HCT116 (cell line): ENCODE measurements around the gene UBE2S. TPM values are rescaled to one million over a fixed set of nuclear protein-coding genes. Genes with fewer than 3 reads are reported as not detected.
A peak's percentile ranks its signal among the peaks of the same experiment; 100 is the strongest.

Experiments
- ATAC-seq: fragments of 200-7000 bp; cut with Tn5 transposase; 2 replicates; pipeline ENCODE4 v1.9.1; 2020; ENCODE audit warnings: mild to moderate bottlenecking, moderate library complexity
- BruUV-seq: library from RNA; stranded (reverse); fragments of 400-500 nt; replicated peaks from 2 replicates; lab custom pipeline; 2021; lab: Mats Ljungman, UMichigan
- CTCF ChIA-PET: fragments of 300-600 bp; sonication (Branson Sonifier 250); formaldehyde crosslinking; loops from one replicate; lab custom pipeline; 2021; ENCODE audit warnings: antibody characterized with exemption; lab: Charles Lee
- POLR2A ChIA-PET: fragments of 300-600, 350-600 bp; sonication (Branson Sonifier 250); formaldehyde crosslinking; loops from one replicate; lab custom pipeline; 2021; ENCODE audit warnings: antibody characterized with exemption; lab: Charles Lee
- RAD21 ChIA-PET, 2 experiments: fragments of 300-600 bp; sonication (Branson Sonifier 250); formaldehyde crosslinking; loops; one replicate each; lab custom pipeline; 2023; ENCODE audit warnings: low total read pairs in 2 of 2; ENCODE audit not compliant: uncharacterized antibody in 2 of 2, unreplicated experiment in 2 of 2, low non-redundant PET in 1 of 2; lab: Charles Lee
- DNase-seq: peaks from one replicate; pipeline ENCODE4 v3.0.0-alpha.2; 2010; ENCODE audit warnings: low read depth, low spot score
- H2AFZ ChIP-seq: fragments of 200-600 bp; shearing (Covaris generic), sonication (generic); 2 replicates; pipeline ENCODE4 v1.6.1; 2017; ENCODE audit warnings: low read depth, mixed run types, mixed read lengths, antibody characterized with exemption, low read length; ENCODE audit not compliant: poor library complexity, severe bottlenecking
- H3K27ac ChIP-seq: 2 replicates; pipeline ENCODE4 v1.5.1; 2012; ENCODE audit warnings: low read depth, low read length
- H3K27me3 ChIP-seq: fragments of 200-600 bp; sonication (generic); 2 replicates; pipeline ENCODE4 v1.6.1; 2016; ENCODE audit warnings: mixed run types, low read length, mixed read lengths; ENCODE audit not compliant: insufficient read depth
- H3K36me3 ChIP-seq, 2 experiments: fragments of 200-500 bp in 1 of 2; fragments of 200-600 bp in 1 of 2; sonication (Bioruptor generic) in 1 of 2; sonication (generic) in 1 of 2; 2 replicates each; pipeline versions ENCODE4 v1.5.1 to v1.6.1; 2014 to 2016; ENCODE audit warnings: low read length in 2 of 2, inconsistent platforms in 1 of 2, mixed read lengths in 1 of 2, mixed run types in 1 of 2; ENCODE audit not compliant: insufficient read depth in 2 of 2, control insufficient read depth in 1 of 2
- H3K4me1 ChIP-seq, 2 experiments: fragments of 200-600 bp in 1 of 2; sonication (generic) in 1 of 2; 2 replicates each; pipeline versions ENCODE4 v1.5.1 to v1.6.1; 2012 to 2017; ENCODE audit warnings: low read length in 2 of 2, inconsistent platforms in 1 of 2, mild to moderate bottlenecking in 1 of 2, mixed read lengths in 1 of 2, mixed run types in 1 of 2, moderate library complexity in 1 of 2; ENCODE audit not compliant: insufficient read depth in 2 of 2, control insufficient read depth in 1 of 2
- H3K4me2 ChIP-seq: fragments of 200-600 bp; sonication (generic); 2 replicates; pipeline ENCODE4 v1.6.1; 2017; ENCODE audit warnings: mixed run types, low read length, mixed read lengths
- H3K4me3 ChIP-seq, 2 experiments: fragments of 200-600 bp in 1 of 2; sonication (generic) in 1 of 2; replicated peaks in 1 of 2; 2 replicates each; pipeline ENCODE4 v1.5.1; 2011 to 2016; ENCODE audit warnings: low read length in 2 of 2, control low read depth in 1 of 2, low read depth in 1 of 2, mild to moderate bottlenecking in 1 of 2, mixed read lengths in 1 of 2, mixed run types in 1 of 2
- H3K79me2 ChIP-seq: fragments of 200-600 bp; sonication (generic); 2 replicates; pipeline ENCODE4 v1.6.1; 2017; ENCODE audit warnings: mild to moderate bottlenecking, mixed run types, low read length, moderate library complexity, mixed read lengths; ENCODE audit not compliant: insufficient read depth
- H3K9ac ChIP-seq: fragments of 200-600 bp; sonication (generic); 2 replicates; pipeline ENCODE4 v1.6.1; 2016; ENCODE audit warnings: low read length, mixed read lengths
- H3K9me2 ChIP-seq: fragments of 200-600 bp; sonication (generic), shearing (Covaris generic); 2 replicates; pipeline ENCODE4 v1.6.1; 2017; ENCODE audit warnings: mixed run types, mild to moderate bottlenecking, moderate library complexity; ENCODE audit not compliant: insufficient read depth
- H3K9me3 ChIP-seq, 2 experiments: fragments of 200-500 bp in 1 of 2; fragments of 200-600 bp in 1 of 2; sonication (Bioruptor generic) in 1 of 2; sonication (generic) in 1 of 2; 2 replicates each; pipeline ENCODE4 v1.6.1; 2014 to 2017; ENCODE audit warnings: low read length in 2 of 2, mixed read lengths in 2 of 2, inconsistent platforms in 1 of 2, low read depth in 1 of 2, mild to moderate bottlenecking in 1 of 2, mixed run types in 1 of 2, moderate library complexity in 1 of 2; ENCODE audit not compliant: control insufficient read depth in 1 of 2, insufficient read depth in 1 of 2
- H4K20me1 ChIP-seq: fragments of 200-600 bp; sonication (generic), shearing (Covaris generic); 2 replicates; pipeline ENCODE4 v1.6.1; 2017; ENCODE audit warnings: mixed run types, mild to moderate bottlenecking, moderate library complexity; ENCODE audit not compliant: insufficient read depth
- CEBPB ChIP-seq: IDR thresholded peaks from 2 replicates; pipeline ENCODE4 v1.6.1; 2012; ENCODE audit warnings: low read depth
- ELF1 ChIP-seq: IDR thresholded peaks from 2 replicates; pipeline ENCODE4 v1.6.1; 2012; ENCODE audit warnings: low read depth, borderline replicate concordance
- JUND ChIP-seq: IDR thresholded peaks from 2 replicates; pipeline ENCODE4 v1.6.1; 2012
- MAX ChIP-seq: IDR thresholded peaks from 2 replicates; pipeline ENCODE4 v1.6.1; 2012
- POLR2AphosphoS5 ChIP-seq: IDR thresholded peaks from 2 replicates; pipeline ENCODE4 v1.6.1; 2011; ENCODE audit warnings: mild to moderate bottlenecking, low read depth, low read length, moderate library complexity
- REST ChIP-seq: IDR thresholded peaks from 2 replicates; pipeline ENCODE4 v1.6.1; 2012; ENCODE audit warnings: low read depth
- SP1 ChIP-seq: IDR thresholded peaks from 2 replicates; pipeline ENCODE4 v1.6.1; 2012; ENCODE audit warnings: low read depth
- SRF ChIP-seq: IDR thresholded peaks from 2 replicates; pipeline ENCODE4 v1.6.1; 2012; ENCODE audit warnings: low read depth
- TCF7L2 ChIP-seq: IDR thresholded peaks from 2 replicates; pipeline ENCODE4 v1.7.0; 2011; ENCODE audit warnings: borderline replicate concordance, inconsistent platforms; ENCODE audit not compliant: insufficient read depth, insufficient read length; ENCODE audit errors: extremely low read depth
- ZFX ChIP-seq: fragments of 450-650 bp; IDR thresholded peaks from 2 replicates; pipeline ENCODE4 v1.6.1; 2017
- ZNF274 ChIP-seq: fragments of 200-500 bp; sonication (Bioruptor generic); IDR thresholded peaks from 2 replicates; pipeline ENCODE4 v1.6.1; 2014; ENCODE audit warnings: mild to moderate bottlenecking, low read depth, low read length, inconsistent platforms
- intact Hi-C: fragments of 100-400 bp; cut with micrococcal nuclease; formaldehyde crosslinking; loops from 2 replicates; pipeline ENCODE4 v1.10.0; 2022
- total RNA-seq: library from RNA; stranded (reverse); gene quantifications from one replicate; pipeline ENCODE4 v1.2.1, GENCODE V29; 2021; ENCODE audit not compliant: unreplicated experiment
- TF ChIP-seq, protein P1 (sequence below), 3 experiments: fragments of 200-600 bp in 1 of 3; sonication (generic) in 1 of 3; IDR thresholded peaks in 2 of 3; conservative IDR thresholded peaks in 1 of 3; 2 replicates each; pipeline ENCODE4 v1.5.1; 2012 to 2017; ENCODE audit warnings: low read depth in 2 of 3, low read length in 2 of 3, antibody characterized with exemption in 1 of 3, borderline replicate concordance in 1 of 3, control low read depth in 1 of 3, mild to moderate bottlenecking in 1 of 3, mixed read lengths in 1 of 3, mixed run types in 1 of 3, moderate library complexity in 1 of 3; ENCODE audit not compliant: insufficient read depth in 1 of 3
- TF ChIP-seq, protein P2 (sequence below): IDR thresholded peaks from 2 replicates; pipeline ENCODE4 v1.6.1; 2012

Gene UBE2S
- total RNA-seq, 1 experiment from 2014 or later = 515 TPM

GRCh38 chr19:55406091-55406825, 1.3 kb downstream of the UBE2S start:
- ChIA-PET RAD21 (no interaction called here), POLR2A (interaction anchor here (1.1 to 1.9 kb wide), 5 partner anchors 9 to 198 kb away, joined by 3 to 13 read pairs (median 5); partner anchors contain the start of genes HSPBP1, KMT5C and TMEM238), CTCF (no interaction called here)
- Histone ChIP-seq H3K27me3 (no peaks in the 10 kb centered on the region), H3K27ac (peak overlapping the region; percentile 95), H3K79me2 (peaks cover 54% of the 10 kb centered on the region), H3K4me2 (peak overlapping the region; percentile 83), H2AFZ (no peak overlapping the region), H3K4me1 (peaks cover 12 to 27% of the 10 kb centered on the region in 2 experiments), H3K9ac (peak overlapping the region; percentile 99), H3K9me3 (no peaks in the 10 kb centered on the region), H3K36me3 (peaks cover 37 to 48% of the 10 kb centered on the region in 2 experiments), H4K20me1 (peaks cover 17% of the 10 kb centered on the region; the same call in 1 of the 2 replicates), H3K9me2 (no peaks in the 10 kb centered on the region), H3K4me3 (peak overlapping the region; percentile 81 to 93)
- DNase-seq = no peak
- no peak for ATAC-seq
- TF ChIP-seq POLR2AphosphoS5 (no peak), SRF (no peak), ZNF274 (no peak), TCF7L2 (no peak), JUND (no peak), ZFX (no peak), SP1 (no peak), REST (no peak), CEBPB (no peak), ELF1 (no peak), MAX (no peak)
- TF ChIP-seq, protein P1, sequence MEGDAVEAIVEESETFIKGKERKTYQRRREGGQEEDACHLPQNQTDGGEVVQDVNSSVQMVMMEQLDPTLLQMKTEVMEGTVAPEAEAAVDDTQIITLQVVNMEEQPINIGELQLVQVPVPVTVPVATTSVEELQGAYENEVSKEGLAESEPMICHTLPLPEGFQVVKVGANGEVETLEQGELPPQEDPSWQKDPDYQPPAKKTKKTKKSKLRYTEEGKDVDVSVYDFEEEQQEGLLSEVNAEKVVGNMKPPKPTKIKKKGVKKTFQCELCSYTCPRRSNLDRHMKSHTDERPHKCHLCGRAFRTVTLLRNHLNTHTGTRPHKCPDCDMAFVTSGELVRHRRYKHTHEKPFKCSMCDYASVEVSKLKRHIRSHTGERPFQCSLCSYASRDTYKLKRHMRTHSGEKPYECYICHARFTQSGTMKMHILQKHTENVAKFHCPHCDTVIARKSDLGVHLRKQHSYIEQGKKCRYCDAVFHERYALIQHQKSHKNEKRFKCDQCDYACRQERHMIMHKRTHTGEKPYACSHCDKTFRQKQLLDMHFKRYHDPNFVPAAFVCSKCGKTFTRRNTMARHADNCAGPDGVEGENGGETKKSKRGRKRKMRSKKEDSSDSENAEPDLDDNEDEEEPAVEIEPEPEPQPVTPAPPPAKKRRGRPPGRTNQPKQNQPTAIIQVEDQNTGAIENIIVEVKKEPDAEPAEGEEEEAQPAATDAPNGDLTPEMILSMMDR (IDR thresholded peaks at IDR 0.05 in 2 of 3, conservative IDR thresholded peaks at IDR 0.05 in 1 of 3; ENCODE audit: borderline replicate concordance in 1 of 3, insufficient read depth in 1 of 3, low read depth in 2 of 3, low read length in 2 of 3) = no peak
- TF ChIP-seq, protein P2, sequence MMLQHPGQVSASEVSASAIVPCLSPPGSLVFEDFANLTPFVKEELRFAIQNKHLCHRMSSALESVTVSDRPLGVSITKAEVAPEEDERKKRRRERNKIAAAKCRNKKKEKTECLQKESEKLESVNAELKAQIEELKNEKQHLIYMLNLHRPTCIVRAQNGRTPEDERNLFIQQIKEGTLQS = no peak
- TSS peak; percentile 66 for BruUV-seq
- intact Hi-C loops = no loop called here
